SK-N-DZ (cell line): ENCODE data around the gene WFDC6. TPM values are rescaled to one million over a fixed set of nuclear protein-coding genes. Genes with fewer than 3 reads are reported as not detected.
"Not testable (repeated sequence)": the region's sequence is repeated elsewhere in the genome, so short reads cannot be mapped to it uniquely, and the experiment has no call there.

ENCODE experiments used
- DNase-seq: peaks from one replicate; pipeline ENCODE4 v3.0.0-alpha.2; 2015; ENCODE audit warnings: low spot score
- polyA plus RNA-seq, 2 experiments: library from polyadenylated mRNA; depleted of rRNA; stranded (reverse); fragments of >200 nt; gene quantifications; 2 replicates each; pipeline ENCODE4 v1.2.3, GENCODE V29; 2014

The WFDC6 gene
- polyA plus RNA-seq (2014; cell fraction: cytosol; rRNA removed), result not detected in 2 replicates
- not detected in 2 replicates for polyA plus RNA-seq (2014; cell fraction: nucleus; rRNA removed)

DNA sequence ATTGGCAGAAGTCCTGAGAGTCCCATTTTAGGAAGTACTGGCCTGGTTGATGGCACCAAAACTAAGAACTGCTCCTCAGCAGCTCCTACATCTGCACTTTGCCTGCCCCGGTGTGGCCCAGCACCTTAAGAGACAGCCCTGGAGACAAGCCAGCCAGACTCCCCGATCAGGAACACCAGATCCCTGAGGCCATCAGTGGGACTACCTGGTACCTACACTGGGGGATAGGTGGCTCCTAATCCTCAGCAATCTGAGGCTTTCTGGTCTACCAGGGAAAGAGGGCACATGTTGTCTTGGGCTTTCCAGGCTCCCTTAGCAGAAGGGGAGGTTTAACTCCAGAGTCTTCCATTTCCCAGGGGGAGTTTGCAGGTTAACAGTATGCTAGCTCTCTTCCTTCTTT, at the start of gene WFDC6:
TSS of gene WFDC6 (minus strand) at position 101 of the 400 bp plus-strand sequence. CDS start at position 26, 75 bp downstream.
- no peak for DNase-seq

DNA sequence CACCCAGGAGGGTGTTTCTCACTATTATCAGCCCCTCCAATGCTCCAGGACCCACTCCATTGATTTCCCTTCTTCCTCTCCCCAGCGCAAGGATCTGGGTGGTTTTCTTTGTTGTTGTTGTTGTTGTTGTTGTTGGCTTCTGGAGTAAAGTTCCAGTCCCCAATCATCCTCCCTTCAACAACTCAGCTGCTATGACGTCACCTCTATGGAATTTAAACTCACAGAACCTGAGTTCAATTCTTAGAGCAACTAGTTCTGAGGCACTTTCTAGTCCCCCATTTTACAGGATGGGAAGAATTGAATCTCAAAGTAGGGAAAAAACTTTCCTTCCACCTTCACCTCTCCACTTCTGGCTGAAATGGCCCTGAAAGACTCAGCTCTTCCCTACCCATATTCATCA, 49.5 kb upstream of the WFDC6 start:
- no peak for DNase-seq

DNA sequence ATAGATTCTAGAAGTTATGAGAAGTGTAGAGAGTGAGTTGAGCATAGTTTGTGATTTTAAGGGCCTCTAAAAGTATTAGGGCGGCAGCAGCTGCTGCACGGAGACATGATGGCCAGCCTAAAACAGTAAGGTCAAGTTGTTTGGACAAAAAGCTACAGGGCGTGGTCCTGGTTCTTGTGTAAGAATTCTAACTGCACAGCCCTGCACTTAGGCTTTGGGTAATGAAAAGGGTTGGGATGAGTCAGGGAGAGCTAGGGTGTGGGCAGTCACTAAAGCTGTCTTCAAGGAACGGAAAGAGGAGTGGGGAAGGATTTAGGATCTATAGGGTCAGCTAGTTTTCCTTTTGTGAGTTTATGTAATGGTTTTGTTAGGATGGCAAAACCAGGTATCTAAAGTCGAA, 46.7 kb upstream of the WFDC6 start:
- not testable (repeated sequence) for DNase-seq

DNA sequence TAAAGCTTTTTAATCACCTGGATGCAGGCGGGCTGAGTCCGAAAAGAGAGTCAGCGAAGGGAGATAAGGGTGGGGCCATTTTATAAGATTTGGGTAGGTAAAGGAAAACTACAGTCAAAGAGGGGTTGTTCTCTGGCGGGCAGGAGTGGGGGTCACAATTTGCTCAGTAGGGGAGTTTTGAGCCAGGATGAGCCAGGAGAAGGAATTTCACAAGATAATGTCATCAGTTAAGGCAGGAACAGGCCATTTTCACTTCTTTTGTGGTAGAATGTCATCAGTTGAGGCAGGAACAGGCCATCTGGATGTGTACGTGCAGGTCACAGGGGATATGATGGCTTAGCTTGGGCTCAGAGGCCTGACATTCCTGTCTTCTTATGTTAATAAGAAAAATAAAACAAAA, 45.0 kb upstream of the WFDC6 start:
- DNase-seq, result not testable (repeated sequence)

DNA sequence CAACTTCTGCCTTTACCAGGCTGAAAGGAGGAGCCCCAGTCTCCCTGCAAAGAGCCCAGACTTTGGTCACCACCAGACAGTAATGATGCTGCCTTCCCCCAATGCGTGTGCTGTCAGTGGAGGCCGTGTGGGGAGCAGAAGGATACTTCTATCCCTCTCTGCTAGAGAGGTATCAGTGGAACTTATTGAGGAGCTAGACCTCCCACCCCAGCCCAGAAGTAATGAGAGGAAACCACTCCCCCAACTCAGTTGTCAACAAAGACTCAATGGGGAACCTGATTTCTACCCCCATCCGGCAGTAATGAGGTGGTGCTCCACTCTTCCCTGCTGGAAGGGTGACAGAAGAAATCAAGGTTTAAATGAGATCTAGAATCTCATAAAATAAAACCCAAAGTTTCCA, 44.2 kb upstream of the WFDC6 start:
- DNase-seq, result no peak

DNA sequence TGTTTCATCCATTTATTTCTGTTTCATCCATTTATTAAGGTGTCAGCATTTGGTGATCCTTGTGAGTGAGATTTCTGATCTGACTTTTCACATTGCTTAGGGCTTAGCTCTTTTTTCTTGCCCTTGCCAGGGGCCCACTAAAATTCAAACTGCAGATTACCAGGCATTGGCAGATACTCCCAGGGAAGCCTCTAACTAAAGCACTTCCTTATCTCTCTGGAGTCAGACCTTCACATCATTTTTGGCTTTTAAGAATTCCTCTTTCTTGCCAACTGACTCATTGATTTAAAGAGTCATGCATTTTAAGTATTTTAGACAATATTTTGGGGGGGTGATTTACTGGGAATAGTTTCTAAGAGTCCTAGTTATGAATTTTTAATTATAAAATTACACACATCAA, 42.4 kb upstream of the WFDC6 start:
- DNase-seq, result no peak

DNA sequence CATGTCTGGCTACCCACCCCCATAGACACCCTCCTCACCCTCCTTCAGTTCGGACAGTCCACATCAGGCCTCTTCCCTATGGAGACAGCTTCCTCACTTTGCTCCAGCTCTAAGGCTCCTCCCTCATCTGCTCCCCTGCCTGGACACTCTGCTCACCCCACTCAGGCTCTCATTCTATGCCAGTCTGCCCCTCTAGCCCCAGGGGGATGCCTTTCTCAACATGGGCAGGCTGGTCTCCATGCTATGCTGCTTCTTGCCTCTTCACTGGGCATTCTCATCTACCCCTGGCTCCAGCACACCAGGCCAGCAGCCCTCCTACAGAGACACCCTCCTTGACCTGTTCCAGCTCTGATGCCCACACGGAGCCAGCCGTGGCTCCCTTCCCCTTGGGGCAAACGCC, 39.9 kb upstream of the WFDC6 start, which contains the start of gene WFDC8:
TSS of gene WFDC8 (minus strand) at position 101 of the 400 bp plus-strand sequence. CDS start at position 64, 37 bp downstream.
- DNase-seq, result no peak

DNA sequence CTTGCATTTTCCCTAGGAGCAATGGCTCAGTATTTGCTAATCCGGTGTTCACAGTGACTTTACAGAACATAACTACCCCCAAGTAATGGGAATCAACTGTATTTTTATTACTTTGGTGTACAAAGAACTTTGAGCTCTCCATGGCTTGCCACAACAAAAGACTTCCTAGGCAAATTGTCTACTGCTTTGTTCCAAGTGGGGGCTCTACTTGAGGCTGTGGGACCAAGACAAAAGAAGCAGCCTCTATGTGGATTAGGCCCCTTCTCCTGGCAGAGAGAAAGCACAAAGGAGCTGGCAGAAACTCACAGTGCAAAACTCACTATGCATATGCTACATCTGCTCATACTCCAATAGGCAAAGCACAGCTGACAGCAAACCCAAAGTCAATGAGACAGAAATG, 38.9 kb upstream of the WFDC6 start:
- no peak for DNase-seq

DNA sequence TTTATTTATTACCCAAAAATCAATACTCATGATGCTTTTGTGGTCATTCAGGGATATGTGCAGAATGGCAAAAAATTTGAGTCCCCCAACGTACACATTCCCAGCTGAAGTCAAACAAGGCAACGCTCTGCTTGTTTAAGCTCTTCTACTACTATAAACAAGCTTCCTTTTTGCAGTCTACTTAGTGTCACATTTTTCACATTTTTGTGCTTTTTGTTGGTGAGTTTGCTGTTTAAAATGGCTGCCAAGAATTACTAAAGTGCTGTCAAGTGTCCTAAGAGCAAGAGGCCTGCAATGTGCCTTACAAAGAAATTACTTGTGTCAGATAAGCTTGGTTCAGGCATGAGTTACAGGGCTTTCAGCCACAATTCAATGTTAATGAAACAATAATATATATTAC, 37.7 kb upstream of the WFDC6 start:
- DNase-seq, result no peak

DNA sequence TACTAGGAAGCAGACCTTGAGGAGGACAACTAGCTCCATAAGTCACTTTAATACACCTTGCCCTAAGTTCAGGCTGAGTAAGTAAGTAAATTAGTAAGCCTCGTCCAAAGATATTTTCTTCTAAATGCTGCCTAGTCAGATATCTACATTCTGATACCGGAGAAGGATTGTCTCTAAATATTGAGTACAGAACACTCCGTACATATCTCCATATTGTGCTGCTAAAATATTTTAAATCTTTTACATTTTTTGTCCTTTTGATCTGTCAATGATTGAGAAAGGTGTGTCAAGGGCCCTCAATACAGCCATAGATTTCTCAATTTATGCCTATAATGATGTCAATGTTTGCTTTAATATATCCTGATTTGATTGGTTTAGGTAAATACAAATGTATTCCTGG, 36.6 kb upstream of the WFDC6 start:
- DNase-seq, result no peak

DNA sequence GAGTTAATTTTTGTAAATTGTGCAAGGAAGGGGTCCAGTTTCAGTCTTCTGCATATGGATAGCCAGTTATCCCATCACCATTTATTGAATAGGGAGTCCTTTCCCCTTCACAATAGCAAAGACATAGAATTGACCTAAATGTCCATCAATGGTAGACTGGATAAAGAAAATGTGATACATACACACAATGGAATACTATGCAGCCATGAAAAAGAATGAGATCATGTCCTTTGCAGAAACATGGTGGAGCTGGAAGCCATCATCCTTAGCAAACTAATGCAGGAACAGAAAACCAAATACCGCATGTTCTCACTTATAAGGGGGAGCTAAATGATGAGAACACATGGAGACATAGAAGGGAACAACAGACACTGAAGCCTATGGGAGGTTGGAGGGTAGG, 30.4 kb upstream of the WFDC6 start:
- not testable (repeated sequence) for DNase-seq

DNA sequence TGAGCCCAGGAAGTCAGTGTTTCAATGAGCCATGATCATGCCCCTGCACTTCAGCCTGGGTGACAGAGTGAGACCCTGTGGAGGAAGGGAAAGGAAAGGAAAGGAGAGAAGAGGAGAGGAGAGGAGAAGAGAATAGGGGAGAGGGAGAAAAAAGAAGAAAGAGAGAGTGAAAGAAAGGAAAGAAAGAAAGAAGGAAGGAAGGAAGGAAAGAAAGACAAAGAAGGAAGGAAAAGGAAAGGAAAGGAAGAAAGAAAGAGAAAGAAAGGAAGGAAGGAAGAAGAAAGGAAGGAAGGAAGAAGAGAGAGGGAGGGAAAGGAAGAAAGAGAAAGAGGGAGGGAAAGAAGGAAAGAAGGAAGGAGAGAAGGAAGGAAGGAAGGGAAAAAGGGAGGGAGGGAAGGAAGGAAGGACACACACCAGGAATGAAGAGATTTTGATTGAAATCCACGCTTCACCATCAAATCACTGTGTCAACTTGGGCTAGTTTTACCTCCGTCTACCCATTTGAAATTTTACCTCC, 25.5 kb upstream of the WFDC6 start:
- no peak for DNase-seq

DNA sequence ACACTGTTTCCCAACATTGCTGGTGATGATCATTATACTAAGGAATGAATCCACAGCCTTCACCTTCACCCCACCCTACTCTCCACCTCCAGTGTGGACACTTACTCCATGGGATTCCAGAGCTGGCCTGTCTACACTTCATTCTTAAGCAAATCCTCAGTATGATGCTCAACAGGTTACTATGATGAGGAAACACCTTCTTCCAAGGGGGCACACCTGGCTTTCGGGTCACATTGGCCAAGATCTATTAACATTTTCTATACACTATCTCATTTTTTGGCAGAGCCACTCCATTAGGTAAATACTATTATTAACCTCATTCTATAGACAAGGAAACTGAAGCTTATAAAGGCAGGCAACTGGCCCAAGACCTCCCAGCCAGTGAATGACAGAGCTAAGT, 15.9 kb upstream of the WFDC6 start:
- no peak for DNase-seq

DNA sequence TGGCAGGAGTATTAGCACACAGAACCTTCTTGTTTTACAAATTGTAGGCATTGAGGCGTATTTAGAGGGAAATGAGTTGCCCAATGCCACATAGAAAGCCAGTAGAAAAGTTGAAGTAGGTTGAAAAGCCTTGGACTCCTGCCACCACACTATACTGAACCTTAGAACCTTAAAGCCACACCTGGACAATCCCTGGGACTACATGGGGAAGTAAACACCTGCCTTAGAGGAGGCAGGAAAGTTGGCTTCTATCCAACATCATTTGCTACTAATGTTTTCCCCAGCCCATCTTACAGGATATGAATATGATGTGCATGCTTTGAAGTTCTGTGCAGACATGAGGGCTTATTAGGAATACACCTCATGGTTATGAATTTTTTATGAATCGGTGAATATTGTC, 13.2 kb upstream of the WFDC6 start:
- DNase-seq, result no peak

DNA sequence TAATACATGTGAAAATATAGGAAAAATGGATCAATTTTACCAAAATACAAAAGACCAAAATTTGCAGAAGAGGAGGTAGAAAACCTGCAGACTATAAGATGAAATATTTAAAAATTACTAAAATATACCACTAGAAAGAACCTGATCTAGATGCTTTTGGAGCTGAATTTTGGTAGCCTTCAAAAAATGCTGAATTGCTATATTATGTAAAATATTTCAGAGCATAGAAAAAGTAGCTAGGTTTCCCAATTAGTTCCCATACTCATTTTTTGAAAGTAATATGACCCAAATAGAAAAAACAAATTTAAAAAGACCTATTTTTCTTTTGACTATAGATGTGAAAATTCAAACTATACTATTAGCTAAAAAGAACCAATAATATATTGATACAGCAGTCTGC, 11.5 kb upstream of the WFDC6 start:
- DNase-seq, result no peak

DNA sequence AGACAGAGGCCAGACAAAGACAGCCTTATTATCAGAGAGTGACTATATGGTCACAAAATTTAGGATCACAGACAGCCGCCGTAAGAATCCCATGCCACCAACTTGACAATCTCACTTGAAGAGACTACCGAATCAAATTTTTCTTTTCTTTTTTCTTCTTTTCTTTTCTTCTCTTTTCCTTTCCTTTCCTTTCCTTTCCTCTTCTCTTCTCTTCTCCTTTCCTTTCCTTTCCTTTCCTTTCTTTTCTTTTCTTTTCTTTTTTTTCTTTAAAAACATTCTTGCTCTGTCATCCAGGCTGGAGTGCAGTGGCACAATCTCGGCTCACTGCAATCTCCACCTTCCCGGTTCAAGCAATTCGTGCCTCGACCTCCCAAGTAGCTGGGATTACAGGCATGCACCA, 9.1 kb upstream of the WFDC6 start:
- DNase-seq, result no peak

DNA sequence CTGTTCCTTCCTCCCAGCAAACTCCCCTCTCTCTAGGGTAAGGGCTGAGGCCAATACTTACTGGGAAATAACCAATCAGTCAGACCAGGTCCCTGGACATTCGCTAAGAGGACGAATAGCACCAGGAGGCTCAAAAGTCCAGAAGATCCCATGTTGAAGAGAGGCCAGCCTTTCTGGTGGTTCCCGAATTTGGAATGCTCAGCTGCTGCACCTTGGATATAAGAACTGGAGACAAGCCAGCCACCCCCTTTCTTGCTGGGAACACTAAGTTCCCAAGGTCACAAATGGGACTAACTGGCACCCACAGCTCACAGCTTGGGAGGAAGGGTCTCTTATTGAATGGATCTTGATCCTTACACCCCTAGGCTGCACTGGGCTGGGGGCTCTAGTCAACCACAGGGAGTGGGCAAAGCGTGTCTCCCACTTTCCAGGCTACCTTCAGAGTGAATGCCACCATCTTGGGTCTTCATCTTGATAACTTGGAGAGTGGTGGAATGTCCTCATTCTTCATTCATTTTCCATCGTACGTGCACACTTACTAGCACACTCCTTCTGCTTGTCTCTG, 8.0 kb upstream of the WFDC6 start, which contains the start of gene EPPIN:
TSS of gene EPPIN (minus strand) at position 196 of the 565 bp plus-strand sequence. CDS start at position 152, 44 bp downstream.
- no peak for DNase-seq

DNA sequence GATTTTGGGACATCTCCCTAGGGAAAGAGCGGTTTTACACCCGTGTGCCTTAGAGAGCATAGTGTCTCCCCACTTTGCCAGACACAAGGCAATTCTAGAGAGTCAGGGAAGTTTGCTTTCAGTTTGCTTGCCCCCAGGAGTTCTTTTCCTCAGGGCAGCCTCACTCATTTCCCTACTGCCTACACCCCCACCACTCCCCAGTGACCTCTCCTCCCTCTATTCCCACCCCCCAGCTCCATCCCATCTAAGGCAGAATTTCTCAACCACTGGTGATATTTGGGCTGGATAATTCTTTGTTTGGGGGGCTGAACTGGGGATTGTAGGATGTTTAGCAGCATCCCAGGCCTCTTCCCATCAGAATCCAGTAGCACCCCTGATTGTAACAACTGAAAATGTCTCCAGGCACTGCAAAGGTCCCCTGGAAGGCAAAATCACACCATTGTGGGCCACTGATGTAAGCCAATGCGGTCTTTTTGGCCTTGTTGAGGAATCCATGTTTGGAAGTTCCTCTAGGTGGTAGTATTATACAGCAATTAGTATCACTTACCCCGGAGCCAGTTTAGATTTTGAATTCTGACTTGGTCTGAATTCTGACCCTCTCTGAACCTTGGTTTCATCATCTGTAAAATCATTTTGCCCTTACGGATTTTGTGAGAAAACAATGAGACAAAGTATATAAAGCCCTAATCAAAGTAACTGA, 6.6 kb upstream of the WFDC6 start:
- DNase-seq, result no peak

DNA sequence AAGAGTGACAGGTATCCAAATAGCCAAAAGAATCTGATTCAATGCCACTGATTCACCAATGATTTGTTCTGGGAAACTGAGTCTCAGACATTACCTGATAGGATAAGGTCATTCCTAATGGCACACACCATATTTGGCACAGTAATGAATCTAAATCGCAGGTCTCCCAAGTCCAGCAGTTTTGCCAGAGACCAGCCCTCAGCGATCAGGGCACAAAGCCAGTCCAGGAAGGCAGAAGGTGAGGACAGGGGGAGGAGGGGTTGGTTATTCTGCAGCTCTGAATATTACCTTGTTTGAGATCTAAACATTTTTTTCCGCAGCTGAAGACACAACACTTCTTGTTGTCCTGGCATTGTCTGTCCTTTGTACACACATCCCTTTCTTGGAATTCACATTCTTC, 6.1 kb upstream of the WFDC6 start:
- DNase-seq, result no peak

DNA sequence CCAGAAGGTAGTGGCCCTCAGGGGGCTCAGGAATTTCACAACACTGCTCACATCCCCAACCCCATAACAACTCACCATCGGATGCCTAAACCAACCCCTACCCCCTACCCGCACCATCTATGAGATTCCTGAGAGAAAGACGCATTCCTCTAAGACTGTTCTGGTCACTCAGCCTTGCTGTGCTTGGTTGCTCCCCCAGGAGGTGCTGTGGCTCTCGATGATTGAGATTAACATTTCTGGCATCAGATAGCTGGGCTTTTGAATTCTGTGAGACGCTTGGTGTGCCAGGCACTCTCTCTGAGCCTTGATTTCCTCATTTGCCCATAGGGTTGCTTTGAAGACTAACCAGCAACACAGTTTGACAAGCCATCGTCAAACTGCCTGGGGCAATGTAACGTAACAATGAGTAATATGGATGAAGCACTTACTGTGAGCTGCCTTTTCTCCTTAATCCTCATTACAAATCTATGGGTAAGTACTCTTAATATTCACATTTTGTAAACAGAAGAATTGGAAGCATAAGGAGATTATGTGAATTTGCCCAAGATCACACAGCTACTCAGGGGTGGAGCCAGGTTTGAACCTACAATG, 978 bp downstream of the WFDC6 start:
- DNase-seq, result no peak

DNA sequence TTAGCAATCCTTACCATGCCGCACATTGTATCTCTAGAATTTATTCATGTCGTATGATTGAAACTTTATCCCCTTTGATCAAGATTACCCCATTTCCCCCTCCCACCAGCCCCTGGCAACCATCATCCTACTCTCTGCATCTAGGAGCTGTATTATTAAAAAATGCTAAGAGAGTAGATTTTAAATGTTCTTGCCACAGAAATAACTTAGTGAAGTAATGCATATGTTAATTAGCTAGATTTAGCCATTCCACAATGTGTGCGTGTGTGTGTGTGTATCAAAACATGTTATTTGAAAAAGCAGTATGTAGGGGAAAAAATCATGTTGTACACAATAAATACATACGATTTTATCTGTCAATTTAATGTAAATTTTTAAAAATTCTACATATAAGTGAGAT, 12.0 kb downstream of the WFDC6 start:
- DNase-seq, result no peak

DNA sequence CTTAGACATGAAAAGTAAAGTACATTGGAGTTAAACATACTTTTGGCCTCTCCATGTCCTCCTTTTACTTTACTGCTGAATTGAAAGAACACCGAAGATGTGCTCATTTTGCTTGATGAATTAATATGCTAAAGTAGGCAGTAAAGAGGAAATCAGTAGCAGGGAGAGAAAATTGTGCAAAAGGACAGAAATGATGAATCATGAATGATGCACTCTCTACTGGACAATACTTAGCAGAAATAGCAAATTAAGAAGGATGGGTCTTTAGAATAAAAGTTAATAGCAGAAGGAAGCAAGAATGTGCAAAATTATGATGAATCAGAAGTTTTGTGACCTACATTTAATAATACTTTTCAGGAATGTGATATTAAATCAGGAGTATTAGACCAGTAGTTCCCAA, 15.5 kb downstream of the WFDC6 start:
- no peak for DNase-seq

DNA sequence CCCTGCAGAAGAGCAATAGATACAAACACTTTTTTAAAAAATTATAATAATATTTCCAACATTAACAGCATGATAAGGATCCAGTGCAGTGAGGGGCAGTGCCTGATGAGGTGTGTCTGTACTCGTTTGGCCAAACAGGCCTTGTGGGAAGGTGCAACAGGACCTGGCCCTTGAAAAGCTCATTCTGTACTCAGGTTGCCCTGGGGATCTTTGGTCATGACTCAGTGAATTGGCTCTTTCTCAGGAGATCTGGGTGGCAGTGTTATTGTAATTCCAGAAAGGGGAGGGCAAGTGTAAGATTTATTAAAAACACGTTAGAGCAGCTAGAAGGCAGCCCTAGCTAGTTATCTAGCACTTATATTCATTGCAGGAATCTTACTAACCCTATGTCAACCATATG, 21.0 kb downstream of the WFDC6 start:
- no peak for DNase-seq
